Measurements from ENCODE around the gene INPP4B.

DNA sequence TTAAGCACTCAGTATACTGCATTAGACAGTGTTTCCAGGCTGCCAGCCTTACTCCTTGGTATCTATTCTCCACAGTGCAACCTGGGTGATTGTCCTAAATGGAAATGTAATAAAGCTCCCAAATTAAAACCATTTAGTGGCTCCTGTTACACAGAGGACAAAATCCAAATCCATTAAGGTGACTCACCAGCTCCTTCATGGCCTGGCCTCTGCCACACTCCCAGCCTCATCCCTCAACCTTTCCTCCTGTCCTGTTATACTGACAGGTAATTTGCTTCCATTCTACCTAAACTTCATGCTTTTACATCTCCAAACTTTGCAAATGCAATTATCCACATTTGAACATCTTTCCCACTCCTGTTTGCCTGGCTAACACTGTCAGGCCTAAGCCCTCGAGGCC is 140.3 kb downstream of the INPP4B start:
- TF ChIP-seq, protein P1, sequence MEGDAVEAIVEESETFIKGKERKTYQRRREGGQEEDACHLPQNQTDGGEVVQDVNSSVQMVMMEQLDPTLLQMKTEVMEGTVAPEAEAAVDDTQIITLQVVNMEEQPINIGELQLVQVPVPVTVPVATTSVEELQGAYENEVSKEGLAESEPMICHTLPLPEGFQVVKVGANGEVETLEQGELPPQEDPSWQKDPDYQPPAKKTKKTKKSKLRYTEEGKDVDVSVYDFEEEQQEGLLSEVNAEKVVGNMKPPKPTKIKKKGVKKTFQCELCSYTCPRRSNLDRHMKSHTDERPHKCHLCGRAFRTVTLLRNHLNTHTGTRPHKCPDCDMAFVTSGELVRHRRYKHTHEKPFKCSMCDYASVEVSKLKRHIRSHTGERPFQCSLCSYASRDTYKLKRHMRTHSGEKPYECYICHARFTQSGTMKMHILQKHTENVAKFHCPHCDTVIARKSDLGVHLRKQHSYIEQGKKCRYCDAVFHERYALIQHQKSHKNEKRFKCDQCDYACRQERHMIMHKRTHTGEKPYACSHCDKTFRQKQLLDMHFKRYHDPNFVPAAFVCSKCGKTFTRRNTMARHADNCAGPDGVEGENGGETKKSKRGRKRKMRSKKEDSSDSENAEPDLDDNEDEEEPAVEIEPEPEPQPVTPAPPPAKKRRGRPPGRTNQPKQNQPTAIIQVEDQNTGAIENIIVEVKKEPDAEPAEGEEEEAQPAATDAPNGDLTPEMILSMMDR (conservative IDR thresholded peaks at IDR 0.05; ENCODE audit: low read length): no peak
- no peak for TF ChIP-seq EZH2phosphoT487 (IDR thresholded peaks at IDR 0.05; ENCODE audit: borderline replicate concordance, low read depth, low read length)
